Heart right ventricle (tissue), 16 donors: ENCODE measurements around the gene GAPDH. TPM values are rescaled to one million over a fixed set of nuclear protein-coding genes. Genes with fewer than 3 reads are reported as not detected.

Source experiments
- ATAC-seq, 8 donors: fragments of 200-7000 bp; cut with Tn5 transposase; one replicate each; pipeline ENCODE4 v1.9.1; 2020; ENCODE audit warnings: mild to moderate bottlenecking in 8 of 8, moderate library complexity in 8 of 8, moderate number of reproducible peaks in 1 of 8
- DNase-seq, 2 donors: peaks; one replicate each; pipeline ENCODE4 v3.0.0-alpha.2; 2020
- H3K27ac ChIP-seq, 10 donors: fragments of 200-600 bp; sonication (generic) in 2 of 10; one replicate each; pipeline versions ENCODE4 v1.5.0 to v1.8.0; 2020 to 2022; ENCODE audit warnings: mild to moderate bottlenecking in 3 of 10
- H3K27me3 ChIP-seq, 7 donors: fragments of 200-600 bp; one replicate each; pipeline ENCODE4 v1.8.0; 2021 to 2022; ENCODE audit warnings: mild to moderate bottlenecking in 2 of 7
- H3K36me3 ChIP-seq, 9 donors: fragments of 200-600 bp; sonication (generic) in 1 of 9; one replicate each; pipeline versions ENCODE4 v1.5.0 to v1.8.0; 2020 to 2022; ENCODE audit warnings: mild to moderate bottlenecking in 2 of 9
- H3K4me1 ChIP-seq, 9 donors: fragments of 200-600 bp; sonication (generic) in 1 of 9; one replicate each; pipeline versions ENCODE4 v1.5.0 to v1.8.0; 2020 to 2022; ENCODE audit warnings: mild to moderate bottlenecking in 4 of 9
- H3K4me3 ChIP-seq, 10 donors: fragments of 200-600 bp; sonication (generic) in 2 of 10; one replicate each; pipeline versions ENCODE4 v1.5.0 to v1.8.0; 2020 to 2022; ENCODE audit warnings: mild to moderate bottlenecking in 7 of 10, moderate library complexity in 2 of 10
- H3K9me3 ChIP-seq, 11 donors: fragments of 200-600 bp in 10 of 11; sonication (generic) in 2 of 11; one replicate each; pipeline versions ENCODE4 v1.5.0 to v1.8.0; 2013 to 2022; ENCODE audit warnings: mild to moderate bottlenecking in 2 of 11, control low read depth in 1 of 11, moderate library complexity in 1 of 11
- WGBS, 2 donors: extraction: QIAGEN DNeasy Blood & Tissue Kit; methylation state at CpG; one replicate each; pipeline ENCODE4 v1.1.7; 2013; ENCODE audit warnings: inconsistent platforms in 1 of 2; 5-methylcytosine and 5-hydroxymethylcytosine counted together
- intact Hi-C, 10 donors: fragments of 100-400 bp; cut with DNase I; formaldehyde crosslinking; loops; one replicate each; pipeline versions ENCODE4 v1.11.1 to v1.14.2; 2022
- polyA plus RNA-seq, 2 donors: library from polyadenylated mRNA; stranded (reverse); fragments of 200-250 nt; gene quantifications; one replicate each; pipeline ENCODE4 v1.2.3, GENCODE V29; 2013
- total RNA-seq, 10 donors: library from RNA; stranded (reverse); fragmentation: NEBNext Ultra II Directional in 3 of 10; extraction: Animal tissue kit (Norgen Biotek cat#: 25700) in 3 of 10; gene quantifications; one replicate each; pipeline versions ENCODE4 v1.2.1 to v1.2.4, GENCODE V29; 2021 to 2023
- TF ChIP-seq, protein P1 (sequence below), 9 donors: fragments of 200-600 bp; sonication (generic) in 2 of 9; IDR thresholded peaks; one replicate each; pipeline versions ENCODE4 v1.5.0 to v1.8.0; 2021 to 2022; ENCODE audit warnings: antibody characterized with exemption in 9 of 9, mild to moderate bottlenecking in 5 of 9, moderate library complexity in 1 of 9
- donor health status: Arrhythmogenic right ventricular cardiomyopathy.
- donor health status: ischemic (EF 13 %, LVEDD 7.1; RV severe dilation, severe dysfunction).
- donor health status: healthy with polysubstance abuse.
- donor health status: DM: no; HTN: yes; CAD: no.
- donor health status: DM: no; HTN: no; CAD: no.
- donor health status: ischemic (EF 25% LVEDD 6.9; RV normal size, moderate dysfunction).
- donor health status: ischemic (EF 25% LVEDD 5.7; RV mildly dilated, moderate dysfunction).
- donor health status: healthy.
- donor health status: DM: yes; HTN: yes; CAD: no.
- donor health status: Ischemic cardiomyopathy.
- donor health status: ischemic (EF 35%, LVEDD 5.7; RV mildly dilated, moderate dysfunction).
- donor health status: nonischemic (EF 11% LVEDD 7.7; RV severe dilation, severe dysfunction).
- donor health status: DM: yes; HTN: yes; CAD: no.
- donor health status: PGD.
- donor health status: ischemic (EF 29% LVEDD 5.4; RV normal size, mild dysfunction).
- donor health status: nonischemic (EF 23%, LVEDD 6.1; RV moderate dilation, normal function).

GAPDH gene
- total and polyA plus RNA-seq, 12 donors: 4,081 to 7,888 (median 4,852) TPM

DNA sequence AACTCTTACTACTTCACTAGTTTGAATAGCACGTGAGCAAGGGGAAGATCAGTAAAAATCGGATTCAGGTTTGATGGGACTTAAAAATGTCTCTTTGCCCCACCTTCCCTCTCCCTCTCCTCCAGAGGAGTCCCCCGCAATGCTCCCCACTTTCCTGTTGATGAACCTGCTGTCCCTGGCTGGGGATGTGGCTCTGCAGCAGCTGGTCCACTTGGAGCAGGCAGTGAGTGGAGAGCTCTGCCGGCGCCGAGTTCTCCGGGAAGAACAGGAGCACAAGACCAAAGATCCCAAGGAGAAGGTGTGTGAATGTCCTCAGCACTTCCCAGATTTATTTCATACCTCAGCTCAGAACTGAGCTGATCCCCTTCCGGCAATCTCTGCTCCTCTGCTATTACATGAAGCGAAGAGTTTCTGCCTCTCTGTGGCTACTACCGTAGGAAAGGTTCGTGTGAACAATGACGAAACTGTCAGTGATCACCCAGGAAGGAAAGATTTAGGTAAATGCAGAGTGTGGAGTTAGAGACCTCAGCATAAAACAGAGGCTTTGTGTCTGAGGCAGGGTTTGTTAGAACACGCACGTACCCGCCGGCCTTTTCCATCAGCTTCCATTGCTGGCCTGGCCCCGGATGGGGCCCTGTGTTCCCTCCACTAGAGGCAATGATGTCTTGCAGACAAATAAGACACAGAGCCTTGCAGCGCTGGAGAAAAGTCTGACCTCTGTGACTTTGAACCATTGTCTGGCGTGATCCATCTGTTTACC lies 7.4 kb upstream of the GAPDH start:
- no peak overlapping the region for H3K27ac ChIP-seq
- no peaks in the 10 kb centered on the region for H3K27me3 ChIP-seq
- 87 to 90% methylated on average over 19 of the region's 19 CpGs for WGBS, 2 donors
- H3K4me1 ChIP-seq: peaks cover 0 to 8% (median 5%) of the 10 kb centered on the region in 9 donors
- intact Hi-C loops: no loop called here
- no peak for ATAC-seq
- H3K9me3 ChIP-seq: no peaks in the 10 kb centered on the region
- DNase-seq: no peak
- no peak overlapping the region for H3K4me3 ChIP-seq
- TF ChIP-seq, protein P1, sequence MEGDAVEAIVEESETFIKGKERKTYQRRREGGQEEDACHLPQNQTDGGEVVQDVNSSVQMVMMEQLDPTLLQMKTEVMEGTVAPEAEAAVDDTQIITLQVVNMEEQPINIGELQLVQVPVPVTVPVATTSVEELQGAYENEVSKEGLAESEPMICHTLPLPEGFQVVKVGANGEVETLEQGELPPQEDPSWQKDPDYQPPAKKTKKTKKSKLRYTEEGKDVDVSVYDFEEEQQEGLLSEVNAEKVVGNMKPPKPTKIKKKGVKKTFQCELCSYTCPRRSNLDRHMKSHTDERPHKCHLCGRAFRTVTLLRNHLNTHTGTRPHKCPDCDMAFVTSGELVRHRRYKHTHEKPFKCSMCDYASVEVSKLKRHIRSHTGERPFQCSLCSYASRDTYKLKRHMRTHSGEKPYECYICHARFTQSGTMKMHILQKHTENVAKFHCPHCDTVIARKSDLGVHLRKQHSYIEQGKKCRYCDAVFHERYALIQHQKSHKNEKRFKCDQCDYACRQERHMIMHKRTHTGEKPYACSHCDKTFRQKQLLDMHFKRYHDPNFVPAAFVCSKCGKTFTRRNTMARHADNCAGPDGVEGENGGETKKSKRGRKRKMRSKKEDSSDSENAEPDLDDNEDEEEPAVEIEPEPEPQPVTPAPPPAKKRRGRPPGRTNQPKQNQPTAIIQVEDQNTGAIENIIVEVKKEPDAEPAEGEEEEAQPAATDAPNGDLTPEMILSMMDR (IDR thresholded peaks at IDR 0.05): no peak
- peaks cover 0 to 100% (median 81%) of the 10 kb centered on the region in 9 donors for H3K36me3 ChIP-seq

DNA sequence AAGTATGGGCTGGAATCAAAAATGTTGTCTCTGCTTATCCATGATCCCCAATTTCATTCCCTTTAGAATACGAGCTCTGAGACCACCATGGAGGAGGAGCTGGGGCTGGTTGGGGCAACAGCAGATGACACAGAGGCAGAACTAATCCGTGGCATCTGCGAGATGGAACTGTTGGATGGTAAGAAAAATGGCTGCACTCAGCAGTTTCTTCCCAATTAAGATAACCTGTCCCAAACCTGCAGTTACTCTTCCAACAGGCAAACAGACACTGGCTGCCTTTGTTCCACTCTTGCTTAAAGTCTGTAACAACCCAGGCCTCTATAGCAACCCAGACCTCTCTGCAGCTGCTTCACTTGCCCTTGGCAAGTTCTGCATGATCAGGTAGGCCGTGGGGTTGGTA lies 6.6 kb upstream of the GAPDH start:
- intact Hi-C loops: no loop called here
- WGBS, 2 donors: 94 to 97% methylated on average over 4 of the region's 4 CpGs
- no peaks in the 10 kb centered on the region for H3K9me3 ChIP-seq
- H3K4me3 ChIP-seq: no peak overlapping the region
- peaks cover under 1 to 16% (median 13%) of the 10 kb centered on the region in 9 donors for H3K4me1 ChIP-seq
- H3K36me3 ChIP-seq: peaks cover 0 to 93% (median 75%) of the 10 kb centered on the region in 9 donors
- ATAC-seq (no peak), DNase-seq (no peak)
- no peak overlapping the region for H3K27ac ChIP-seq
- H3K27me3 ChIP-seq: no peaks in the 10 kb centered on the region
- TF ChIP-seq, protein P1 (IDR thresholded peaks at IDR 0.05): no peak

DNA sequence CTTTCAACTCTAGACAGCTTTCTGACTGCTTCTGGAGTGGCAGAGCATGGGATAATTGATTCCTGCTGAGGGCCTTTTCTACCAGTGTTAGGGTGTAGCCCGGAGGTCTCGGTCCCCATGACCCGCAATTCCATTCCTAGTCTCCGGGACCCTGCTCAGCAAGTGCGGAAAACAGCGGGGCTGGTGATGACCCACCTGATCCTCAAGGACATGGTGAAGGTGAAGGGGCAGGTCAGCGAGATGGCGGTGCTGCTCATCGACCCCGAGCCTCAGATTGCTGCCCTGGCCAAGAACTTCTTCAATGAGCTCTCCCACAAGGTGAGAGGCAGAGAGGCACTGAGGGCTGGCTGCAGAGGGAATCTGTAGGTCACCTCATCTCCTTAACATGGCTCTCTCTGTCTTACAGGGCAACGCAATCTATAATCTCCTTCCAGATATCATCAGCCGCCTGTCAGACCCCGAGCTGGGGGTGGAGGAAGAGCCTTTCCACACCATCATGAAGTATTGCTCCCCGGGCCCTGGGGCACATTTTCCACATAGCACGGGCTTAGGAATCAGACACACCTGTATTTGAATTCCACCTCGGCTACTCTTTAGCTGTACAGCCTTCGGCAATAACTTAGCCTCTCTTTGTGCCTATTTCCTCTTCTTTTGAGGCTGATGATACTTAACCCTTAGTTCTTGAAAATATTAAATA lies 5.6 kb upstream of the GAPDH start:
- TF ChIP-seq, protein P1 (IDR thresholded peaks at IDR 0.05): no peak
- Histone ChIP-seq H3K36me3 (peaks cover 0 to 84% (median 65%) of the 10 kb centered on the region in 9 donors), H3K27me3 (no peaks in the 10 kb centered on the region), H3K4me3 (no peak overlapping the region), H3K9me3 (no peaks in the 10 kb centered on the region), H3K27ac (peak overlapping the region in 1 of 10 donors; percentile 15), H3K4me1 (peaks cover 3 to 25% (median 20%) of the 10 kb centered on the region in 9 donors)
- DNase-seq: no peak
- intact Hi-C loops: no loop called here
- ATAC-seq: no peak
- WGBS, 2 donors: 82 to 87% methylated on average over 17 of the region's 17 CpGs

DNA sequence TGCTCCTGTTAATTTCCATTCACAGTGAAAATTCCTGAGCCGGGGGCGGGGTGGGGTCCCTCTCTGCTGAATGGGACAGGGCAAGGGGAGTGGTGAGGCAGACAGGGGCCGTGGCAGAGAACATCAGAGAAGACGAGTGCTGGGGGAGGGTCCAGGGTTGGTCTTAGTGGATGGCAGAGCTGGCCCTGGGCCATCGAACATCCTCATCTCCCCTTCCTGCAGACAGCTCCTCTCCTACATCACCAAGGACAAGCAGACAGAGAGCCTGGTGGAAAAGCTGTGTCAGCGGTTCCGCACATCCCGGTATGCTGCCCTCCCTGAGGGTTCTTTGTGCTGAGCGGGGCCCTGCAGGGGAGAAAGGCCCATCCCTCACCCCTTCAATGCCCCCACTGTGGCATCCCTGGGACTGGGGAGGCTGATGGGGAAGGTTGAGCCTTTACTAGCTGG lies 5.0 kb upstream of the GAPDH start:
- Histone ChIP-seq H3K27ac (peak overlapping the region in 1 of 10 donors; percentile 15), H3K9me3 (no peaks in the 10 kb centered on the region), H3K27me3 (no peaks in the 10 kb centered on the region), H3K36me3 (peaks cover 0 to 77% (median 63%) of the 10 kb centered on the region in 9 donors), H3K4me1 (peaks cover 3 to 25% (median 20%) of the 10 kb centered on the region in 9 donors), H3K4me3 (no peak overlapping the region)
- DNase-seq (no peak), ATAC-seq (no peak)
- intact Hi-C loops: no loop called here
- TF ChIP-seq, protein P1 (IDR thresholded peaks at IDR 0.05): no peak
- 76 to 85% methylated on average over 9 of the region's 9 CpGs for WGBS, 2 donors
